CD4-positive, alpha-beta T cell treated with Interleukin-6 at 100 ng/mL for 8 hours (primary cell): ENCODE results near the gene MBD5.

Source experiments
- DNase-seq: peaks from one replicate; pipeline ENCODE4 v3.0.0-alpha.2; 2020; ENCODE audit warnings: mixed read lengths, low spot score

MBD5 gene

DNA sequence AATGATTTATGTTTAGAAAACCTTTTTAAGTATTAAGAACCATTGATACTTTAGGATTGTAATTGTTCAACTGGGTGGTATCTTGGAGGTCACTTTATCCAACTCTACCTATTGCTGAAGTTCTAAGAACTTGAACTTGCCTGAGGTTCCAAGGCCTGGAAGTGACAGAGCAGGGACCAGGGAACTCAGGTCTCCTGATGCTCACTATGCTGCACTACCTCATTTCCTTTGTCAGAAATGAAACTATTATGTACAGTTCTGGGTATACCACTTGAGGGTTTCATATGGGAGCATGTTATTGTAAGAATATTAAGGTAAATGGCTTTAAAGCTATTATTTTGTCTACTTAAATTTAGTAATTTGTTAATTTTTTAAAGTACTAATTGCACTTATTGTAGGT, 3.0 kb downstream of the MBD5 start:
- no peak for DNase-seq

DNA sequence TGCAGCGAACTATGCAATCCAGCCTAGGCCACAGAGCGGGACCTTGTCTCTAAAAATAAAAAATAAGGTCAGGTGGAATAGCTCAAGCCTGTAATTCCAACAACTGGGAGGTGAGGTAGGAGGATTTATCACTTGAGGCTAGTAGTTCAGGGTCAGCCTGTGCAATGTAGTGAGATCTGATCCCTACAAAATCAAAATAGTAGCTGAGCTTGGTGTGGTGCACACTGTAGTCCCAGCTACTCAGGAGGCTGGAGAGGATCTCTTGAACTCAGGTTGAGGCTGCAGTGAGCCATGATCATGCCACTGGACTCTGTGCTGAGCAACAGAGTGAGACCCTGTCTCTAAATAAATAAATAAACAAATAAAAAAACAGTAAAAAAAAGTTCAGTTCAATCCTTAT, 5.7 kb downstream of the MBD5 start:
- no peak for DNase-seq

DNA sequence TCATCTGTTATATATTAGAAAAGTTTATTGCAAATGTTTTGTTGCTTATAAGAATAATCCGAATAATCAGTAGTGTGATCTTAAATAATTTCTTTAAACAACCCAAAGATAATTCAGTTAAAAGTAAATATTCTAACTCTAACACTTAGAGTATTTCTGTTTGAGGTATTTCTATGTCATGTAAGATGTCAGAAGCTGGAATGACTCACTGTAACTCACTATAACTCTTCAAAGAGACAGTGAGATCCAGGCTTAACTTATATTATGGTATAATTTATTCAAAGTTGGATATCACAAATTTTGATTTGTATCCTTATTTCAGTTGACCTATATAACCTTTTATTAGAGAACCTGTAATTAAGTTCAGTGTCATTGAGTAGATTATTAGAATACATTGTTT, 6.9 kb downstream of the MBD5 start:
- DNase-seq = no peak

DNA sequence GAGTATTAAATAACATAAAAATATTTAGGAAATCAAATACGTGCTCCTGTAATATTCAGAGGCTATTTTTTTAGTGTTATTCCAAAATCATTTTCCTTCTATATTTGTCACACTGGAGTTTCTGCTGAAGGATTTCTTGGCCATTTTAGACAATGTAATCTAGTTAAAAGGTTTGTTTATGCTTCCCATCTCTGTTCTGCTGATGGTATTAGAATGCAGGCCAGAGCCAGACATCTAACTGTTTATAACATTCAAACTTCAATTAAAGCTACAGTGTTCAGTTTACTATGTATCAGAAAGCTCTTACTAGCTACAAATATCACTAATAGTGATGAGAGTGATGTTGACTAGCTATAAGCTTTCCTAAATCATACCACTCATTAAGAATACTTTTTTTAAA, 7.9 kb downstream of the MBD5 start:
- no peak for DNase-seq

DNA sequence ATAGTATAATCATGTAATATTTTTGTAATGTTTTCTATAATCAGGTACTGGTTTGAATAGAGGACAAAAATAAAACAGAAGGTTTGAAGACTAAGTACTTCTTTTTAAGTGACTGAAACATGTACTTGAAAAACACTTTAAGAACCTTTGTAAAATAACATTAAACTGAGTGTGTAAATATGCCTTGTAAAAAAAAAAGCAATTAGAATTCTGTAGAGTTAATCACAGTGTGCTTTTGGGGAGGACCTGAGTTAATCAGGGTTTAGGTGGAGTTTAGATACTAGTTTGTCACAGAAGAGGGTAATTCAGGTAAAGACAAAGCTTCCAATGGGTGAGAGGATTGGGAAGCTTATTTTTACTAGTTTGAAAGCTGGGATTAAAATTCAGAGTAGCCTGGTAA, 10.3 kb downstream of the MBD5 start:
- no peak for DNase-seq

DNA sequence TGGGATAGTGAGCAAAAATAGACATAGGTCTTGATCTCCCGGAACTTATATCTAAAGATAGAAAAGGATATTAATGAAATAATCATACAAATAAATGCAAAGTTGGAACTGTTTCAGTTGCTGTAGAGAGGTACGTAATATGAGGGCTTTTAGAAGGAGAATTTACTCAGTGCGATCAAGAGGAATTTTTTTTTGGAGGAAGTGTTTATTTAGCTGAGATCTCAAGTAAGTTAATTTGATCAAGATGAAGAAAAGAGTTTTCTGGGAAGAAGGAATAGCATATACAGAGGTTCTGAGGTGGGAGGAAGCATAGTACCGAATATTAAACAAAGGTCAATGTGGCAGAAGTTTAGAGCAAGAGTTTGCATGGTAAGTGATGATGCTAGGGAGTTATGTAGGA, 11.3 kb downstream of the MBD5 start:
- no peak for DNase-seq

DNA sequence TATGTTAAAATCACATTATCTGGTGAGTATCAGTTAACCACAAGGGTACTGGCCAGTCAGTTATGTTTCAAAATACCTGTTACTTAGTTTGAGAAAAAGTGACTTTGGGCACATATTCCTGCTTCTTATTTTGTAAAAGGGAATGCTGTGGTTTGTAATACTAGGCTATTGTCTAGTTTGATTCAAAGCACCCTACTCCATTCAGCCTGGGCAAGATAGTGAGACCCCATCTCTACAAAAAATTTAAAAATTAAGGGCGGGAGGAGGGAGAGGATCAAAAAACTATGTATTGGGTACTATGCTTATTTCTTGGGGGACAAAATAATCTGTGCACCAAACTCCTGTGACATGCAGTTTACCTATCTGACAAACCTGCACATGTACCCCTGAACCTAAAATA, 18.9 kb downstream of the MBD5 start:
- no peak for DNase-seq

DNA sequence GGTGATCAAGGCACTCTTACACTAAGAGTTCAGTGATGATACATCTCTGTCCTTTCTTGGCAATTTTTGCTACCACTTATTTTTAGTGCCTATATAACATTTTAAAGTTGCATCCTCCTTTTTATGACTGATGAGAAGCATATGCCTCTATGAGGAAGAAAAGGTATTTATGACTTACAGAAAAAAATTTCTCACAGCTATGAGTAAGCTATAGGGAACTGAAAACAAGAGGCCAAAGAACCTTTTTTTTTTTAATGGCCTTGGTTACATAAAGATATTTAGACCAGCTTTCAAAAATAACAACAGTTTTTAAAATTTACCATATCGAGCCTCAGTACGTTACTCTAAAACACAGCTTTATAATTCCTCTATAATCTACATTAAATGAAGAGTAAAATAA, 21.3 kb downstream of the MBD5 start:
- no peak for DNase-seq

DNA sequence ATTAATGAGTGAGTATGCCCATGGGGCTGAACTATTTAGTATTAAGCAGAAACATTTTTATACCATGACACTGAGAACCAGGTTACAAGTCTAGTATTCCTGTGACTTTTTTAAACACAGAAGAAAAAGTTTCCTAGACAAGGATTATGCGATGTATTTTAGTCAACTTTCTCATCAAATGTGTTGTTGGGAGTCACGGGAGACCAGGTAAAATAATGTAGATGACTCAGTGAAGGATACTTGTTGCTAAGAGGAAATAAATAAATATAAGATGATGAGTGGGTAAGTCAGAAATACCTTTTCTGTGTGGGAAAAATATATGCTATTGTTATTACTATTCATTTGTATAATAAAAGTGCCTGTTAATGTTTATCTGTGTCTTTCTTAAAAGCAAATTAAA, 23.4 kb downstream of the MBD5 start:
- DNase-seq = no peak

DNA sequence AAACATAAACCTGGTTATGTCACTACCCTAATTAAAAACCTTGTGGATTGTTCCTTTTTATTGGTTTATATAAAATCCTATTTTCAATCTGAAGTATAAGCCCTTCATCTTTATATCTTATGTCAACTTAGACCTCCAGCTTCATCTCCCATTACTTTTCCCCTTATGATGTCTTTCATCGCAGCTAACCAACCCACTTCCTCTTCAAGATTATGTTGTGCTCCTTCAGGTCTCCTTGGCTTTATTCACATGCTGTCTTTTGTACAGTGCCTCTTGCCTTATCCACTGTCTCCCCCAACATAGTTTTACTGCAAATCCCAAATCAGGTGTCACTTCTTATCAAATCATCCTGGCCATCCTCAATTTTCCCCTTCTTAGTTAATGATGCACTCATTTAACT, 25.9 kb downstream of the MBD5 start:
- no peak for DNase-seq

DNA sequence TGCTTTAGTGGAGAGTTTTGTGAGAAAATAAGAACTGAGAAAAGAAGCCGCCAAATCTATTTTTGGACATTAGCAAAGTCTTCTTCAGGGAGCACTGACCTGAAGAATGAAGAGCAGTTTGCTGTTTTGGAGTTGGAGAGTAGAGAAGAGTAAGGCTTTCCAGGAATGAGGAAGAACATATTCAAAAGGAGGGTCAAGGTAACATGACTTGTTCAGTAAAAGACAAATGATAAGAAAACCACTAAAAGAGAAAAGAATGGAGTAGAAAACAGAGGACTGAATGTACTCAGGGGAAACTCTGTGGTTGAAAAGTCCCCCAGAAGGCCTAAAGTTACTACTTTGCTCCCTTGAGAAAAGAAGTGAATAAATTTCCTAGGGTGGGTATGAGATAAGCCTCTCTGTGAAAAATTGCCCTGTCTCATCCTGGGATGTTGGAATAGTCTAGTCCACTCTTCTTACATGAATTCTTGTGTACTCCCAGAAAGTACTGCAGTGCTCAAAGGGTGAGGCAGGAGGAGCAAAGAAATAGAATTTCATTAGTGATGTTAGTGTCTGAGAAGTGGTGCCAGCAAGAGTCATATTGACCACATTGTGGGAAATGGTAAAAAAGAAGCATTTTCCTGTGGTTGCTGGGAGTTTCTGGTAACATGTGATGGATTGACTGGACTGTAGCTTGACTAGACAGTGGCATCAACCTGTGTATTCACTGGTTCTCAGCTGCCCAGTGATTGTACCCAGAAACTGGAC, 27.8 kb downstream of the MBD5 start:
- DNase-seq = no peak

DNA sequence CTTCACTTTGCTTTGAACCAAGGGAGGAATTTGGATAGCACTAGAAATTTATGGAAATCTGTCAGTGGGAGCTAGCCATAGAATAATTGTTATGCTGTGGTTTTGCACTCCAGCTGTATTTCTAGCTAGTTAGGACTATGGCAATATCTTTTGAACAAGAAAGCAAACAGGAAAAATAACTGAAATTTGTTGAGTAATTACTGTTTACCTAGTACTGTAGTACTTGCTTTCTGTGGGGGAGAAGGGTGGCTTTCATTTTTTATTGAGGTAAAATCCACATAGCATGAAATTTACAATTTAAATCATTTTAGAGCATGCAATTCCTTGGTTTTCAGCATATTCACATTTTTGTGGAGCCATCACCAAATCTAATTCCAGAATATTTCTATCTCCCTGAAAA, 28.4 kb downstream of the MBD5 start:
- no peak for DNase-seq

DNA sequence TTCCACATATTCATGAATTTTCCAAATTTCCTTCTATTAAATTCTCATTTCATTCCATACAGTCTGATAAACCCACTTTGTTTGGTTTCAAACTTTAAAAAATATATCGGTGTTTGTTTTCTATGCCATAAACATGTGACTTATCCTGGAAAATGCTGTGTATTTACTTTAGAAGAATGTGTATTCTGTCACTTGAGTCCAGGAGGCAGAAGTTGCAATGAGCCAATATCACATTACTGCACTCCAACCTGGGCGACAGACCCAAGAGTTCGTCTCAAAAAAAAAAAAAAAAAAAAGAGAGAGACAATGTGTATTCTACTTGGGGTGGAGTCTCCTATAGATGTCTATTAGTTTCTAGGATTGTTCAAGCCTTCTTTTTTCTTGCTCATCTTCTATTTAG, 31.8 kb downstream of the MBD5 start:
- DNase-seq = no peak

DNA sequence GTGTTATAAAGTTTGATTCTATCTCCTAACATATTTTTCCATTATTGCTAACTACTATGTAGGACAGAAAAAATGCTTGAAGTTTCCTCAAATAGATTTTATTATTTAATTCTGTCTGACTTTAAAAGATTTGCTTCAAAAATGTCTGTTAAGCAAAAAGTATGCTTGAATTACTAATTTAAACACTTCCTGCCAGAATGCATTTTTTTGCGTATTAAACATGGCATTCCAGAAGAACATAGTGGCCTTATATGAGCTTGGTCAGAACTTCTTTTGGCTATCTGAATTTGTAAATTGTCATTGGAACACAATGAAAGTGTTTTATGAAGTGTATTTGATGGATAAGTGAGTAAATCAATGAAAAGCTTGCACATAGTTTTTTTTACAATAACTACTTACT, 37.8 kb downstream of the MBD5 start:
- DNase-seq = no peak

DNA sequence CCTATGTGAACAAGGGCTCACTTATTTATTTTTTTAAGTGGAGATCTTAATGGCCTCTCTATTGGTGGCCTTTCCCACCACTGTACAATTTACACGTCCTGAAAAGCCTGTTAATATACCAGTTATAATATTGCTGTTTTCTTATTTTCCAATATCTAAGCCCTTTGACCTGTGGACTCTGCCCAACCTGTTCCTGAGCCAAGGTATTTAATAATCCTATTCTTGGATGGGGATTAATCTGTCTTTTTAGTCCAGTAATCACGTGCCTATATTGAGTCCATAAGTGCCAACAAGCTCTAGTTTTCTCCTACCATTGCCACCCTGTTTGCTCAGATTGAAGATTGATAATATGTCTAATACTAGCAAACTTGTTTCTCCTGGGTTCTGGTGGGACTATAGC, 42.7 kb downstream of the MBD5 start:
- no peak for DNase-seq

DNA sequence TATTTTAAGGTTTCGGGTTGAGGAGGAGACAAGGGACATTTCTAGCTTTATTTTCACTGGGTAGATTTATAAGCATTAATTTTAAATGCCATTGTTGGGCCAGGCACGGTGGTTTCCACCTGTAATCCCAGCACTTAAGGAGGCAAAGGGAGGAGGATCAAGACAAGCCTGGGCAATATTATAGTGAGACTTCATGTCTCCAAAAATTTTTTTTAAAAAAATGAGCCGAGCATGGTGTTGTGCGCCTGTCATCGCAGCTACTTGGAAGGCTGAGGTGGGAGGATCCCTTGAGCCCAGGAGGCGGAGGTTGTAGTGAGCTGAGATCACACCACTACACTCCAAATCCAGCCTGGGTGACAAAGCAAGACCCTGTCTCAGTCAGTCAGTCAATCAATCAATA, 45.0 kb downstream of the MBD5 start:
- DNase-seq = no peak

DNA sequence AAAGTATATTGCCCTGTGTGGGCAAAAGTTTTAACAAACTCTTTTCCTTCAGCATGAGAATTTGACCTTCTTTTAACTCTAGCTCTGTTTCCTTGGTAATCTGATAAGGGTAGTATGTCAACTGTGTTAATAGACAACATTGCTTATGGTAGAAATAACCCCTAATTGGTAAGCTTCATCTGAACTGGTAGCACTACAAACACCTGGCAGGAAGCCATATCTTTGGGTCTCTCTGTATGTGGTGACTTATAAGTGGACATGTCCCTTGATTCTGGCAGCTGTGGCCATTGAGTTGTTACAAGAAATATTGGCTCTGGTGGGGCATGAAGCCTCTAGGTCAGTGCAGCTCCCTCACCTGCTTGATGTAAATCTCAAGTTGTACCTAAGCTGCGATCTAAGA, 46.9 kb downstream of the MBD5 start:
- DNase-seq = no peak

DNA sequence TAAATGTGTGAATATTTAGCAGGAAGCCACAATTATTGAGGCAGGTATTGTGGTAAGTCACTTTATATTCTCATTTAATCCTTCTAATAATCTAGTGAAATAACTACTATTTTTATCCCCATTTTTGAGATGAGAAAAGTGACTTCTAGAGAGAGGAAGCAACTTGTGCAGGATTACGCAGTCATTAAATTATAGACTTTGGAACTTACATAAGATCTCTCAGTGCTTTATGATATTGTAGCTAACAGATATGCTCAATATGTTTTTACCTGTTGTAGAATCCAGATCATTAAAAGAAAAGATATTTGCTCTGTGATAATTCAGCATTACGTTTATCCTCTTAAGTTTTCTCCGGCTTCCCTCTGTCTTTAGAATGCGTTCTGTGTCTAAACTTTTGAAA, 50.5 kb downstream of the MBD5 start:
- DNase-seq = no peak

DNA sequence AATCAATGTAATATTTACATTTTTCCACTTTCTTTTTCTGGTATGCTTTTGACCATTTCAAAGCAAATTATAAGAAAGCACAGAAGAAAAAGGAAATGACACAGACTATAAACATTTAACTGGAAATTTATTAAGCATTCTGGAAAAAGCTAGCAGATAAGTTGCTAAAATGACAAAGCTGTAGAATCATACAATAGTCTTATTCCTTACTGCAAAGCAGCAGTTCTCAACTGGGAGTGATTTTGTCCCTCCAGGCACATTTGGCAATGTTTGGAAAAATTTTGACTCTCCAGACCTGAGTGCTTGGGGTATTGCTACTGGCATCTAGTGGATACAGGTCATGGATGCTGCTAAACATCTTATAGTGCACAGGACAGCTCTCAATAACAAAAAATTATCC, 75.1 kb downstream of the MBD5 start:
- DNase-seq = no peak

DNA sequence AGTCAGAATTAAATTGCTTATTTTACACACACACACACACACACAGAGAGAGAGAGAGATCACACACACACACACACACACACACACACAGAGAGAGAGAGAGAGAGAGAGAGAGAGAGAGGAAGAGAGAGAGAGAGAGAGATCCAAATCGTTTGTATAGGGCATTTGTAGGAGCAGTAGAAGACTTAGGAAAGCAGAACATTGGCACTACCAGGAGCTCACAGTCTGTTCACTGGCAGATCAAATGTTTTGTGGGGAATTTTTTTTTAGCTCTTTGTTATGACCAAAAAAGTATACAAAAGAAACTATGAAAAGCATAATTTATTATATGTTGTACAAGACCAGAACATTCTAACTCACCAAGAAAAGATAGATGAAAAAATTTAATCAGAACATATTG, 81.8 kb downstream of the MBD5 start:
- DNase-seq = no peak

DNA sequence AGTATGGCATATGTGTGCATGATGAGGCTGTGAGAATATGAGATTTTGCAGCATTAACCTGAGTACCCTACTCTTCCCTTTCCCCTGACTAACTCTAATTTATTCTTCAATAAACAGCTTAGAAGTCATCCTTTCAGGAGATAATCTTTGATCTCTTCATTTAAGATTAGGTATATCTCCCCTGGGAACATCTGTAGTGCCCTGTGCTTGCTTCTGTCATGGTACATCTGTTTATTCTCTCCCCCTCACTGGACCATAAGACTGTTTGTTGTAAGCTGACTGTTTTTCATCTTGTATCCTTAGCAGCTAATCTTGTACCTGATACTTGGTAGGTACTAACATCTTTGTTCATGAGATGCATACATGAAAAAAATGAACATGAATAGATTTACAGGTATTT, 83.1 kb downstream of the MBD5 start:
- DNase-seq = no peak

DNA sequence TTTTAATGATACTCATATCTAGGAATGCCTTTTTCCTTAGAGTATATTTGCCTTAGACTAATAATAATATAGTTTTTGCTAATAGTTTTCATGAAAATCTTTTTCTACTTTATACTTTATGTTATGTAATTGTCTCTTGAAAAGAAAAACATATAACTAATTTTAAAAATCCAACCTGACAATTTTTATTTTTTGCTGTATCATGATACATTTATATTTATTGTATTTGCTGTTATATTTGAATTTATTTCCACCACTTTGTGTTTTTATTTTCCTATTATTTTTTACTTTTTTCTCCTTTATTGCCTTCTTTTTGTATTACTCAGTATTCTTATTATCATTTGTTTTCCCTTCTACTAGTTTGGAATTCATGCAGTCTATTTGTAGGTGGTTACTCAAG, 85.4 kb downstream of the MBD5 start:
- DNase-seq = no peak

DNA sequence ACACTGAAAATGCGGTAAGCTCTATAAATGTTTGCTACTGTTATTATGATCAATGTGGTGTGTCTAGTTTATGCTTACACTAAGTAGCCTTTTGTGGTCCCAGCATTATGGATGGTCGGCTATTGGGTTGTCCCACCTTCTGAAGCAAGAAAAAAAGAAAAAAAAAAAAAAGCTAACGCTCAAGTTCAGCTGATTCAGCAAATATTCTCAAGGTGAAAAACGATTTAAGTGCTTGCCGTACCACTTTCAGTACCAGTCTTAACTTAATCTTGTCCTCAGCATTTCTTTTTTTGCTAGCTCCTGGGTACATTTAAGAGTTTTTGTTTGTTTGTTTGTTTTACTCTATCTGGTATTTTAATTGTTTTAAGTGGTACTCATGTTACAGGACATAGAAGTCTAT, 87.5 kb downstream of the MBD5 start:
- no peak for DNase-seq

DNA sequence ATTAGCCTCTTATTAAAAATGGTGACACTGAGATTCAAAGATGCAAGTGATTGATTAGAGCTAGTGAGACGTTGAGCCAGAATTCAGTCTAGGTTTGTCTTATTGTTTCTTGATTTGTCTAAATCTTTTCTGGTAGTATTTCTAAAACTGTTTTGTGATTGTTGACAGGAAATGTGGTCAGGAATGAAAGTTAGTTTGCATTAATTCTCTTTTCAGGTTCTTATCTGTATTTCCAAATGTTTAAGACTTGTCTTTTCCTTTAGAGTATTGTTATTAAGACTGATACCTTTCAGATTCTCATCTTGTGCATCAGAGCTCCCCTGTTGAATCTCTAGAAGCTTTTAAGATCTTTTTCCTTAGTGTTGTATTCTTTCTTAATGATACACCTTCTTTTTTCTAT, 89.3 kb downstream of the MBD5 start:
- no peak for DNase-seq

DNA sequence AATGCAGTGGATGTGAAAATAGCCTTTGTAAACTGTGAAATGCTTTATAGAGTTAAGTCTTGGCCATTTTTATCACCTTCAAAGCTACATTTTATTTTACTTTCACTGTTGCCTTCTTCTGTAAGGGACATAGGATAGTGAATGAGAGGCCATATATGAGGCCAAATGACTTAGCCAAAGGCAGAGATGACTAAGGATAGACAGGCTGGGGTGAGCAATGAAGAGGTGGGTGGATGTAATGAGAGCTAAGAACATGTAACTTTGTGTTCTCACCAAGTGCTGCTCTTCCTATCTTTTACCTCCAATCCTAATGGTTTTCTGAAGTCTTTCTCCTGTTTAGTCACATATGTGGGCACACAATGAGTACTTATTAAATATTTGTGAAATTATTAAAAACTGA, 101.9 kb downstream of the MBD5 start:
- DNase-seq = no peak
